ENCODE results near the gene ASB18.

The ASB18 gene

DNA sequence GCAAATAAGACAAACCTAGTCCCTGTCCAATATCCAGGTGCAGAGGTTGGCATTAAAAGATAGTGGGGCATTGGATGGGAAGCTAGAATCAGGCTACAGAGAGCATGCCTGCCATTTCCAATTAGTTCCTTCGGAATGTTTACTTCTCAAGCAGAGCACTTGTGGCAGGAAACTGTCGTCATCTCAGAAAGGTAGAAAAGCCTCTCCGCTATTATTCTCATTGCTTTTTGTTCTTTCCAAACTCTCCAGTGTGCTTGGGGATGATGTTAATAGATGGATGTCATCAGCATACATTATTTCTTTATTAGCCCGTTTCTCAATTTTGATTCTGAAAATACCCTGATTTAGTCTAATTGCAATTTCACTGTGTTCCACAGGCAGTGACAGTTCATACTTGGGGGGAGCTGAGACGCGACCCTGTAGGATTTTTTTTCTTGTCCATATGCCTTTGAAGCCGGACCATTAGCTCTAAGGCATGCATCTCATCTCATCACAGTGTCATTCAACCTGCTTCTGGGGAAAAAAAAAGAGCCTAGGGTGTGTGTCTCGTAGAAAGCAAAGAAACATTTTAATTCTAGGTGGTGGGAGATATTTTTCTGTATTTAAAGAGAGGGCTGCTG is 7.7 kb downstream of the ASB18 start:
- no peak overlapping the region for H3K4me3 ChIP-seq (ENCODE audit: low read length)

DNA sequence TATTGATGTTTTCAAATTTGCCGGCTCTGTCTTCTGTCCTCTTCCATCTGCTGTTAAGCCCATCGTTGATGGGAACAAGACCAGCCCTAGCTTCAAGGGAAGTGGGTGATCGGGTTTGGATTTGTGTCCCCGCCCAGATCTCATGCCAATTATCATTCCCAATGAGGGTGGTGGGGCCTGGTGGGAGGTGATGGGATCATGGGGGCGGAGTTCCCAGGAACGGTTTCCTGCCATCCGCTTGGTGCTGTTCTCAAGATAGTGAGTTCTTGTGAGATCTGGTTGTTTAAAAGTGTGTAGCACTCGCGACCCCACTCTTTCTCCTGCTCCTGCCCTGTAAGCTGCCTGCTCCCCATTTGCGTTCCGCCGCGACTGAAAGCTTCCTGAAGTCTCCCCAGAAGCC is 9.5 kb downstream of the ASB18 start:
- no peak overlapping the region for H4K5ac ChIP-seq (ENCODE audit: low read length)
- no peak overlapping the region for H4K8ac ChIP-seq (ENCODE audit: low read depth, low read length)
- no peak overlapping the region for H3K9ac ChIP-seq (ENCODE audit: low read length)
- H3K4me2 ChIP-seq (ENCODE audit: low read length), result no peak overlapping the region
- H2BK5ac ChIP-seq (ENCODE audit: low read length), result no peak overlapping the region
- no peak overlapping the region for H3K4ac ChIP-seq (ENCODE audit: low read depth, low read length)
- peak overlapping the region; percentile 22 for H3K56ac ChIP-seq (ENCODE audit: low read length)
- H3K23ac ChIP-seq (ENCODE audit: low read length), result no peak overlapping the region
- no peaks in the 10 kb centered on the region for H3K36me3 ChIP-seq (ENCODE audit: control insufficient read depth, insufficient read depth, low read length)
- no peaks in the 10 kb centered on the region for H3K79me2 ChIP-seq (ENCODE audit: control insufficient read depth, insufficient read depth, low read length)
- H3K79me1 ChIP-seq (ENCODE audit: low read length), result no peaks in the 10 kb centered on the region
- no peak overlapping the region for H2AK5ac ChIP-seq (ENCODE audit: low read length)
- WGBS (ENCODE audit: extremely low coverage, insufficient coverage, low lambda C conversion rate), result no CpG with 5 or more reads among the region's 13 CpGs
- H3K27ac ChIP-seq (ENCODE audit: low read depth, low read length), result no peak overlapping the region
- DNase-seq, result no peak
- H2BK120ac ChIP-seq (ENCODE audit: low read depth, low read length), result no peak overlapping the region
- H2BK15ac ChIP-seq (replicated peaks; ENCODE audit: low read depth), result no peak overlapping the region
- no peak overlapping the region for H3K18ac ChIP-seq (ENCODE audit: low read length)
- H3K4me1 ChIP-seq (ENCODE audit: control insufficient read depth, low read depth, low read length), result no peaks in the 10 kb centered on the region
- H3K4me3 ChIP-seq (ENCODE audit: low read length), result no peak overlapping the region
- no peaks in the 10 kb centered on the region for H3K27me3 ChIP-seq (ENCODE audit: insufficient read depth, low read length, poor library complexity)

More for the DNA sequence above, 7.7 kb downstream of the ASB18 start:
- Histone ChIP-seq H2BK5ac (ENCODE audit: low read length) (no peak overlapping the region), H4K8ac (ENCODE audit: low read depth, low read length) (no peak overlapping the region), H2BK120ac (ENCODE audit: low read depth, low read length) (no peak overlapping the region), H3K18ac (ENCODE audit: low read length) (no peak overlapping the region), H3K4ac (ENCODE audit: low read depth, low read length) (no peak overlapping the region), H3K36me3 (ENCODE audit: control insufficient read depth, insufficient read depth, low read length) (no peaks in the 10 kb centered on the region), H3K4me2 (ENCODE audit: low read length) (no peak overlapping the region), H2AK5ac (ENCODE audit: low read length) (no peak overlapping the region), H3K9ac (ENCODE audit: low read length) (no peak overlapping the region), H3K79me2 (ENCODE audit: control insufficient read depth, insufficient read depth, low read length) (no peaks in the 10 kb centered on the region), H2BK15ac (replicated peaks; ENCODE audit: low read depth) (no peak overlapping the region), H3K27ac (ENCODE audit: low read depth, low read length) (no peak overlapping the region), H3K23ac (ENCODE audit: low read length) (no peak overlapping the region), H3K4me1 (ENCODE audit: control insufficient read depth, low read depth, low read length) (no peaks in the 10 kb centered on the region), H4K5ac (ENCODE audit: low read length) (no peak overlapping the region), H3K56ac (ENCODE audit: low read length) (no peak overlapping the region), H3K27me3 (ENCODE audit: insufficient read depth, low read length, poor library complexity) (no peaks in the 10 kb centered on the region), H3K79me1 (ENCODE audit: low read length) (no peaks in the 10 kb centered on the region)
- WGBS (ENCODE audit: extremely low coverage, insufficient coverage, low lambda C conversion rate), result no CpG with 5 or more reads among the region's 8 CpGs
- DNase-seq, result no peak

DNA sequence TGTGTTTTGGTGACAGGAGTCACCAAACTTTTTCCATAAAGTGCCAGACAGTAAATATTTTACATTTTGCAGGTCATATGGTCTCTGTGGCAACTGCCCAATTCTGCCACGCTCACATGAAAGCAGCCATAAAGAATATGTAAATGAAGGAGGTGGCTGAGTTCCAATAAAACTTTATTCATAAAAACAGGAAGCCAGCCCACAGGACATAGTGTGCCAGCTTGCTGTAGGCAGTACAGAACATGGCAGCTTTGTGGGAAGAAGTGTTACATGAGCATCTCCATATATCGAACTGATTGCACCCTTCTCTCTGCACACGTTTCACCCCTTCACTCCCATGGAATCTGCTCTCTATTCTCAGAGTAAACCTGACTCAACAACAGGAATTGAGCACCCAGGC is 10.2 kb downstream of the ASB18 start:
- Histone ChIP-seq H4K5ac (ENCODE audit: low read length) (no peak overlapping the region), H4K8ac (ENCODE audit: low read depth, low read length) (no peak overlapping the region), H3K4ac (ENCODE audit: low read depth, low read length) (no peak overlapping the region), H3K4me3 (ENCODE audit: low read length) (no peak overlapping the region), H3K23ac (ENCODE audit: low read length) (no peak overlapping the region), H3K27me3 (ENCODE audit: insufficient read depth, low read length, poor library complexity) (no peaks in the 10 kb centered on the region), H3K79me1 (ENCODE audit: low read length) (no peaks in the 10 kb centered on the region), H2AK5ac (ENCODE audit: low read length) (no peak overlapping the region), H2BK15ac (replicated peaks; ENCODE audit: low read depth) (no peak overlapping the region), H3K4me2 (ENCODE audit: low read length) (no peak overlapping the region), H3K4me1 (ENCODE audit: control insufficient read depth, low read depth, low read length) (no peaks in the 10 kb centered on the region), H2BK5ac (ENCODE audit: low read length) (no peak overlapping the region), H3K56ac (ENCODE audit: low read length) (no peak overlapping the region), H3K9ac (ENCODE audit: low read length) (no peak overlapping the region), H2BK120ac (ENCODE audit: low read depth, low read length) (no peak overlapping the region), H3K36me3 (ENCODE audit: control insufficient read depth, insufficient read depth, low read length) (no peaks in the 10 kb centered on the region), H3K18ac (ENCODE audit: low read length) (no peak overlapping the region), H3K79me2 (ENCODE audit: control insufficient read depth, insufficient read depth, low read length) (no peaks in the 10 kb centered on the region), H3K27ac (ENCODE audit: low read depth, low read length) (no peak overlapping the region)
- no CpG with 5 or more reads among the region's 3 CpGs for WGBS (ENCODE audit: extremely low coverage, insufficient coverage, low lambda C conversion rate)
- DNase-seq, result no peak

DNA sequence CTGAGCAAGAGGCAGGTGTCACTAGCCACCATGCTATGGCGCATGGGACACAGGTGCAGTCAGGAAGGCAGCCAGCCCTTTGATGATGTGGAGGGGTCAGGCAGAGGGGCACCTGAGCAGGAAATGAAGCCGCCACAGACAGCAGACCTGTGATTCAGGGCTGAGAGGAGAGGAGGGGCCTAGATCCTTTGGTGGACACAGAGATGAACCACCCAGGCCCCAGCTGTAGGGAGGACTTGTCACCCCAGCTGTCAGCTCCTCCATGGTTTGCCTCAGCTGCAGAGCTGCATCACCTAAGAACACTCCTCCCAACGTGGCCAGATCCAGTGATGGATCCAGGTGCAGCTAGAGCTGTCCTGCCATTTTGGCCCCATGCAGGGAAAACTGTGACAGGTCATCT is 11.6 kb downstream of the ASB18 start:
- Histone ChIP-seq H3K23ac (ENCODE audit: low read length) (no peak overlapping the region), H4K8ac (ENCODE audit: low read depth, low read length) (no peak overlapping the region), H4K5ac (ENCODE audit: low read length) (no peak overlapping the region), H3K36me3 (ENCODE audit: control insufficient read depth, insufficient read depth, low read length) (no peaks in the 10 kb centered on the region), H3K4me1 (ENCODE audit: control insufficient read depth, low read depth, low read length) (no peaks in the 10 kb centered on the region), H2BK15ac (replicated peaks; ENCODE audit: low read depth) (no peak overlapping the region), H2BK5ac (ENCODE audit: low read length) (no peak overlapping the region), H3K27me3 (ENCODE audit: insufficient read depth, low read length, poor library complexity) (no peaks in the 10 kb centered on the region), H3K4ac (ENCODE audit: low read depth, low read length) (no peak overlapping the region), H3K79me1 (ENCODE audit: low read length) (no peaks in the 10 kb centered on the region), H2BK120ac (ENCODE audit: low read depth, low read length) (no peak overlapping the region), H3K4me3 (ENCODE audit: low read length) (no peak overlapping the region), H2AK5ac (ENCODE audit: low read length) (no peak overlapping the region), H3K9ac (ENCODE audit: low read length) (no peak overlapping the region), H3K56ac (ENCODE audit: low read length) (no peak overlapping the region), H3K27ac (ENCODE audit: low read depth, low read length) (no peak overlapping the region), H3K79me2 (ENCODE audit: control insufficient read depth, insufficient read depth, low read length) (no peaks in the 10 kb centered on the region), H3K18ac (ENCODE audit: low read length) (no peak overlapping the region), H3K4me2 (ENCODE audit: low read length) (no peak overlapping the region)
- no CpG with 5 or more reads among the region's 3 CpGs for WGBS (ENCODE audit: extremely low coverage, insufficient coverage, low lambda C conversion rate)
- DNase-seq, result no peak

DNA sequence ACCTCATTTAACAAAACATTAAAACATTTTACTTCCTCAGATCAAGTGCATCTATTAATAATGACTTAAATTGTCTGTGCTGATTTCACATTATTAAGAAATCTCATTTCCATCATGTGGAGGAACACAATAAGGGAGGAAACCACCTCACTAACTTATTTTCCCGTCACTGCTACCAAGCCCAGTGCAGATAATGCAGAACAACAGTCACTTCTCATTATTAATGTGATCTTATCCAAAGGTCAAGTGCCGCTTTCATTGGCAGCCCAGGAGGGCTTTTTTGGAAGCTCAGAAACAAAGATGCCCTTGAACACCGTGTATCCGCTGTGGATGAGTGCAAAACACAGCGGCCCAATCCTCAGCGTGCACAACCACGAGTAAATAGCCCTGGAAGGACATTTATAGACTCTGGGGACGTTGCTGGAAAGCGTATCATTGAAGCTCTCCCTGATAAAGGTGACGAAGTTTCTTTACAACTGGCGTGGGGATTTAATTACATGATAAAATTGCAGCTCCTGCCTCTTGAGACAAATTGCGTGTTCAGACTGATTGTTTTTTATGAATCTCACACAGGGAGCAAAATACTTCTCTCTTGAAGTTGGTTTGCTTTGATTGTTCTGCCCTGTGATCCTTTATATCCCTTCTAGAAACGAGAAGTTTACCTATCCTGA is 13.2 kb downstream of the ASB18 start:
- Histone ChIP-seq H3K79me2 (ENCODE audit: control insufficient read depth, insufficient read depth, low read length) (no peaks in the 10 kb centered on the region), H3K4me2 (ENCODE audit: low read length) (no peak overlapping the region), H2BK120ac (ENCODE audit: low read depth, low read length) (no peak overlapping the region), H3K9ac (ENCODE audit: low read length) (no peak overlapping the region), H3K27ac (ENCODE audit: low read depth, low read length) (no peak overlapping the region), H3K56ac (ENCODE audit: low read length) (no peak overlapping the region), H3K18ac (ENCODE audit: low read length) (no peak overlapping the region), H4K8ac (ENCODE audit: low read depth, low read length) (no peak overlapping the region), H3K4me1 (ENCODE audit: control insufficient read depth, low read depth, low read length) (no peaks in the 10 kb centered on the region), H3K79me1 (ENCODE audit: low read length) (no peaks in the 10 kb centered on the region), H2BK5ac (ENCODE audit: low read length) (no peak overlapping the region), H3K4me3 (ENCODE audit: low read length) (no peak overlapping the region), H2AK5ac (ENCODE audit: low read length) (no peak overlapping the region), H3K23ac (ENCODE audit: low read length) (no peak overlapping the region), H3K4ac (ENCODE audit: low read depth, low read length) (no peak overlapping the region), H3K36me3 (ENCODE audit: control insufficient read depth, insufficient read depth, low read length) (no peaks in the 10 kb centered on the region), H2BK15ac (replicated peaks; ENCODE audit: low read depth) (no peak overlapping the region), H3K27me3 (ENCODE audit: insufficient read depth, low read length, poor library complexity) (no peaks in the 10 kb centered on the region), H4K5ac (ENCODE audit: low read length) (no peak overlapping the region)
- WGBS (ENCODE audit: extremely low coverage, insufficient coverage, low lambda C conversion rate), result no CpG with 5 or more reads among the region's 13 CpGs
- DNase-seq, result no peak

DNA sequence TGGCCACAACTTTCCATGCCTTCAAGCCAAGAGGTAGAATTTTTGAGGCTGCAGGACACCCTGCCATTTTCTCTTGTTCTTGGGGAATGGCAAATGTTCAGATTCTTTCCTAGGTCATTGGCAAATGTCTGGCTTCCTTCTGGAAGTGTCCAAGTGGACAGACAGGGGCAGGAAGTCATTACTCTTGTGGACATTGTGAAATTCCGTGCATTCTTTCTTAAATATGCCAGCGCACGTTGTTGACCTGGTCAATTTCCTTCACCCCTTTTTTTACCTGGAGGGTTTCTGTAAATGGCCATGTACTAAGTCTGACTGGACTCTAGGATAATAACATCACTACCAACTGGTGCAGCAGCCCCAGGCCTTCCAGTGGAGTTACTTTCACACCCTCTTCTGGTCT is 13.9 kb downstream of the ASB18 start:
- Histone ChIP-seq H3K4me3 (ENCODE audit: low read length) (no peak overlapping the region), H3K18ac (ENCODE audit: low read length) (no peak overlapping the region), H3K4me2 (ENCODE audit: low read length) (no peak overlapping the region), H2BK15ac (replicated peaks; ENCODE audit: low read depth) (no peak overlapping the region), H3K9ac (ENCODE audit: low read length) (no peak overlapping the region), H3K27me3 (ENCODE audit: insufficient read depth, low read length, poor library complexity) (no peaks in the 10 kb centered on the region), H3K79me1 (ENCODE audit: low read length) (no peaks in the 10 kb centered on the region), H3K36me3 (ENCODE audit: control insufficient read depth, insufficient read depth, low read length) (no peaks in the 10 kb centered on the region), H4K5ac (ENCODE audit: low read length) (no peak overlapping the region), H3K56ac (ENCODE audit: low read length) (no peak overlapping the region), H3K27ac (ENCODE audit: low read depth, low read length) (no peak overlapping the region), H3K23ac (ENCODE audit: low read length) (no peak overlapping the region), H2BK5ac (ENCODE audit: low read length) (no peak overlapping the region), H3K79me2 (ENCODE audit: control insufficient read depth, insufficient read depth, low read length) (no peaks in the 10 kb centered on the region), H4K8ac (ENCODE audit: low read depth, low read length) (no peak overlapping the region), H2AK5ac (ENCODE audit: low read length) (no peak overlapping the region), H3K4me1 (ENCODE audit: control insufficient read depth, low read depth, low read length) (no peaks in the 10 kb centered on the region), H2BK120ac (ENCODE audit: low read depth, low read length) (no peak overlapping the region), H3K4ac (ENCODE audit: low read depth, low read length) (no peak overlapping the region)
- no CpG with 5 or more reads among the region's 3 CpGs for whole genome bisulfite sequencing (ENCODE audit: extremely low coverage, insufficient coverage, low lambda C conversion rate)
- DNase-seq, result no peak
